Stimulated activated CD4-positive, alpha-beta T cell treated with anti-CD3 and anti-CD28 coated beads, TNF-alpha, amount 100 ng/mL, for 1 hour (primary cell): ENCODE measurements around the gene C4B.
"Not testable (repeated sequence)": the region's sequence is repeated elsewhere in the genome, so short reads cannot be mapped to it uniquely, and the experiment has no call there.

ENCODE experiments used
- DNase-seq, 3 donors: peaks; one replicate each; pipeline ENCODE4 v3.0.0-alpha.2; 2020; ENCODE audit warnings: low read depth in 3 of 3, low spot score in 1 of 3

The C4B gene

DNA sequence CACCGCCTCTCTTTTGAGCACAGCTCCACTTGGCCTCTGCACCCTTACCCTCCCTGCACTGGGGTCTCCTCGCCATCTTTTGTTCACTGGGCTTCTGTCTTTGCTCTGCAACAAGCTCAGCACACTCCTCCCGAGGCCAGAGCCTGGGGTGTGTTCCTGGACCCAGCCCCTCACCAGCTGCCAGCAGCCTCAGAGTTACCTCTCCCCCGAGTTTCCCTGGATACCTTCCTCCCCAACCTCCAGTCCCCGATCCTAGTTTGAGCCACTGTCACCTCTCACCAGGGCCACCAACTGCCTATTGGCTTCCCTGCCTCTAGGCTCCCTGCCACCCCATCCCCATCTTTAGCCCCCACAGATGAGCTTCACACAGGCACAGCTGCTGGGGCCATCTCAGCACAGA lies 36.0 kb downstream of the C4B start:
- no peak for DNase-seq

DNA sequence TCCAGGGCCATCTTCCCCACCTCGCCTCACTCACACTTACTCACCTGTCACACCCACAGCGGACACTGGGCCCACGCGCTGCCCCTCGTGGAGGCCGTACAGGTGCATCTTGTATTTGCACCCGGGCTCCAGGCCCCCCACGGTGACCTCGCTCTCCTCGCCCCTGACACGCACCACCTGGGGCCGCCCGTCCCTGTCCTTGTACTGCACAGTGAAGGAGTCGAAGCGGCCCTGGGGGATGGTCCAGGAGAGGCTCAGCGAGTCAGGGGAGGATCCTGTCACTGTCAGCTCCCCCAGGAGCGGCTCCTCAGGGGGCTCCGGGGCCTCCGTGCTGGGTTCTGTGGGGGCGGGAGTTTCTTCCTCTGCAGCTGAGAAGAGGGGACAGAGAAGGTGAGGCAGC lies 38.0 kb downstream of the C4B start:
- DNase-seq: not testable (repeated sequence)

DNA sequence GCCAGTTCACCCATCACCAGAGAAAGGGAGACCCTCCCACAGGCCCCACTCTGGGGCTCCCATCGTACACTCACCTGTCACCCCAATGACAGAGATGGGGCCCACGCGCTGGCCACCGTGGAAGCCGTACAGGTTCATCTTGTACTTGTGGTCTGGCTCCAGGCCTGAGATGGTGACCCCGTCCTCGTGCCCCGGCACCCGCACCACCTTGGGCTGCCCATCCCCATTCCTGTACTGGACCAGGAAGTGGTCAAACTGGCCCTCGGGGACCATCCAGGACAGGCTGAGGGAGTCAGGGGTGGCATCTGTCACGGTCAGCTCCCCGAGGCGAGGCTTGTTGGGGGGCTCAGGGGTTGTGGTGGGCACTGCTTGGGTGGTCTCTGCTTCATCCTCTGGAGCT lies 38.7 kb downstream of the C4B start:
- not testable (repeated sequence) for DNase-seq

DNA sequence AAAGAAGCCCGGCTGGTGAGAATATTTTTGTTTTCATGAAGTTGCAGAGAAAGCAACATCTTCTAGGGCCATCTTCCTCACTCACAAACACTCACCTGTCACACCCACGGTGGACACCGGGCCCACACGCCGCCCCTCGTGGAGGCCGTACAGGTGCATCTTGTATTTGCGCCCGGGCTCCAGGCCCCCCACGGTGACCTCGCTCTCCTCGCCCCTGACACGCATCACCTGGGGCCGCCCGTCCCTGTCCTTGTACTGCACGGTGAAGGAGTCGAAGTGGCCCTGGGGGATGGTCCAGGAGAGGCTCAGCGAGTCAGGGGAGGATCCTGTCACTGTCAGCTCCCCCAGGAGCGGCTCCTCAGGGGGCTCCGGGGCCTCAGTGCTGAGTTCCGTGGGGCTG lies 41.2 kb downstream of the C4B start:
- not testable (repeated sequence) for DNase-seq

DNA sequence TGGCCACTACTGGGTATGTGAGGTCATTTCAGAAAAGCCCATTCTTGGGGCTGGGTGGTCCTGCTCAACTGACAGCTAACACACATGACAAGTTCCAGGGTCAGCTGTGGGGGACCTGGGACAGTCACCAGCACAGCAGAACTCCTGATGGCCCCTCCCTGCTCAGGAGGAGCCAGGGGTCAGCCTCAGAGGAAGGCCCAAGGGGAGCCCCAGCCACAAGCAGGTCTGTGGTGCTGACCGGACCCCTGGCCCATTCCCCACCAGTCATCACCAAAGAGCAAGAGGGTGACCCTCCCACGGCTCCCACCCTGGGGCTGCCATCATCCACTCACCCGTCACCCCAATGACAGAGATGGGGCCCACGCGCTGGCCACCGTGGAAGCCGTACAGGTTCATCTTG lies 41.7 kb downstream of the C4B start:
- DNase-seq: no peak

DNA sequence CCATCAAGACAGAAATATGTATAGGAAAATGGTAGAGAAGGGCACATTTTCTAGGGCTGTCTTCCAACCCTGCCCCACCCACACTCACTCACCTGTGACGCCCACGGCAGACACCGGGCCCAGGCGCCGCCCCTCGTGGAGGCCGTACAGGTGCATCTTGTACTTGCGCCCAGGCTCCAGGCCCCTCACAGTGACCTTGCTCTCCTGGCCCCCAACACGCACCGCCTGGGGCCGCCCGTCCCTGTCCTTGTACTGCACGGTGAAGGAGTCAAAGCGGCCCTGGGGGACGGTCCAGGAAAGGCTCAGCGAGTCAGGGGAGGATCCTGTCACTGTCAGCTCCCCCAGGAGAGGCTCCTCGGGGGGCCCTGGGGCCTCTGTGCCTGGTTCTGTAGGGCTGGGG lies 43.4 kb downstream of the C4B start:
- DNase-seq: no peak

DNA sequence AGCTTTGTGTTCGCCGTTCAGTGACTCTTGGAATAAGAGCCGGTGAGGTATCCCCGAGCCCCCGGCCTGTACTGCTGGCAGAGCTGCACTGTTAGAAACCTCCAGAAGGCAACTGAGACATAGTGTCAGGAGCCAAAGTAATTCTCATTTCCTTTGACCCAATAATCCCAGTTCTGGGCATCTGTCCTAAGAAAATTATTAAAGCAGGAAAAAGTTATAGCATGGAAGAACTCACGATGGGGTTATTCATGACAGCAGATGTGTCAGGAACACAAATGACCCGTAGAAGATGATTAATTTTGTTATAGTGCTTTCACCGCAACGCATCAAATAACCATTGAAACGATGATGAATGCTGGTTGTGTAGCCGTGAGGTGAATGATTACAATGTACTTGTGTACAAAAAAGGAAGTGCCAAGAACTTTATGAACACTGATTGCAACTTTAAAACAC lies 43.9 kb downstream of the C4B start:
- no peak for DNase-seq

DNA sequence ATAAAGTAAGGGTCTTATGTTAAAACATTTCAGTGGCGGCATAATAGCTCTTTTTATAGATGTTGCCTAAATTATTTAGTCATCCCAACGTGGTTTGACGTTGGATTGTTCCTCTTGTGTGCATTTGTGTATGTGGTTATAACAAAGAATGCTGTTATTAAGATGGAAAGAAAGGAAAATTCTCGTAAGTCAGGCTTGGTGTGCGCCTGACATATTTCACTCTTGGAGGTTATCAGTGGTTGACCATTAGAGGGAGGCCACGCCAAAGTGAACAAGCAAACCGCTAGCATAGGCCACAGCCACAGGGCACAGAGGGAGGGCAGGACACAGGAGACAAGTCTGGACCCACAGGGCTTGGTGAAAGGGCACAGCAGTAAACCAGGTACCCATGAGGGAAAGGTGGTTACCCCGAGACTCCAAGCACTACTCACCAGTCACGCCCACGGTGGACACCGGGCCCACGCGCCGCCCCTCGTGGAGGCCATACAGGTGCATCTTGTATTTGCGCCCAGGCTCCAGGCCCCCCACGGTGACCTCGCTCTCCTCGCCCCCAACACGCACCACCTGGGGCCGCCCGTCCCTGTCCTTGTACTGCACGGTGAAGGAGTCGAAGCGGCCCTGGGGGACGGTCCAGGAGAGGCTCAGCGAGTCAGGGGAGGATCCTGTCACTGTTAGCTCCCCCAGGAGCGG lies 46.5 kb downstream of the C4B start:
- no peak for DNase-seq

DNA sequence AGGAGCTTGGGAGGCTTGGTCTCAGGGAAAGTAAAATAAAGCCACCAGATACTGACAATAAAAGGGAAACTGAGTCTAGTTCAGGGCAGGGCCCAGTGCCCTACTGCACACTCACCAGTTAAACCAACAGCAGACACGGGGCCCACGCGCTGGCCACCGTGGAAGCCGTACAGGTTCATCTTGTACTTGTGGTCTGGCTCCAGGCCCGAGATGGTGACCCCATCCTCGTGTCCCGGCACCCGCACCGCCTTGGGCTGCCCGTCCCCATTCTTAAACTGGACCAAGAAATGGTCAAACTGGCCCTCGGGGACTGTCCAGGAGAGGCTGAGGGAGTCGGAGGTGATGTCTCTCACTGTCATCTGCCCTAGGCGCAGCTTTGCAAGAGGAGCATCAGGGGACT lies 50.1 kb downstream of the C4B start:
- no peak for DNase-seq

DNA sequence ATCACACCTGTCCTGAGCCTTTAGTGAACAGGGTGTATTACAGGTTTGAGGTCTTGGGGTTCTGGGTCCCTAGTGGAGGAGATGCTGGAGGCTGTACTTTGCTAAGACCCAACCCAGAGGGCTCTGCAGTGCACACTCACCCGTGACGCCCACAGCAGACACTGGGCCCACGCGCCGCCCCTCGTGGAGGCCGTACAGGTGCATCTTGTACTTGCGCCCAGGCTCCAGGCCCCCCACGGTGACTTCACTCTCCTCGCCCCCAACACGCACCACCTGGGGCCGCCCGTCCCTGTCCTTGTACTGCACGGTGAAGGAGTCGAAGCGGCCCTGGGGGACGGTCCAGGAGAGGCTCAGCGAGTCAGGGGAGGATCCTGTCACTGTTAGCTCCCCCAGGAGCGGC lies 52.9 kb downstream of the C4B start:
- DNase-seq: not testable (repeated sequence)

DNA sequence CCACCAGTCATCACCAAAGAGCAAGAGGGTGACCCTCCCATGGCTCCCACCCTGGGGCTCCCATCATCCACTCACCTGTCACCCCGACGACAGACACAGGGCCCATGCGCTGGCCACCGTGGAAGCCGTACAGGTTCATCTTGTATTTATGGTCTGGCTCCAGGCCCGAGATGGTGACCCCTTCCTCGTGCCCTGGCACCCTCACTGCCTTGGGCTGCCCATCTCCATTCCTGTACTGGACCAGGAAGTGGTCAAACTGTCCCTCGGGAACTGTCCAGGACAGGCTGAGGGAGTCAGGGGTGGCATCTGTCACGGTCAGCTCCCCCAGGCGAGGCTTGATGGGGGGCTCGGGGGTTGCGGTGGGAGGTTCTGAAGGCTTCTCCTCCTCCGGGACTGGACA lies 53.7 kb downstream of the C4B start:
- DNase-seq: not testable (repeated sequence)

DNA sequence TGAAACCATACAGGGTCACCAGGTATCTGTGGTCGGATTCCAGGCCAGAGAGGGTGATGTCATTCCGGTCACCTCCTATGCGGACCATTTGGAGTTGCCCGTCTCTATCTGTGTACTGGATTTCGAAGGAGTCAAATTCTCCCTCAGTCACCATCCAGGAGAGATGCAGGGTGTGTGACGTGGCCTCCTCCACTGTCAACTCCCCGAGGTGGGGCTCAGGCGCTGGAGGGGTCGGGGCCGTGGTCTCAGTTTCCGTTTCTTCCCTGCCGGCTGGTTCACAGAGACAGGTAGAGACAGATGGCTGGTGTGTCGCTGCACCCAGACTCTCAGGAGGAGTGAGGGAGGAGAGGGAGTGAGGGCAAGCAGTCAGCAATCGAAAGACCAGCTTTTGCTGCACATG lies 54.3 kb downstream of the C4B start:
- no peak for DNase-seq

DNA sequence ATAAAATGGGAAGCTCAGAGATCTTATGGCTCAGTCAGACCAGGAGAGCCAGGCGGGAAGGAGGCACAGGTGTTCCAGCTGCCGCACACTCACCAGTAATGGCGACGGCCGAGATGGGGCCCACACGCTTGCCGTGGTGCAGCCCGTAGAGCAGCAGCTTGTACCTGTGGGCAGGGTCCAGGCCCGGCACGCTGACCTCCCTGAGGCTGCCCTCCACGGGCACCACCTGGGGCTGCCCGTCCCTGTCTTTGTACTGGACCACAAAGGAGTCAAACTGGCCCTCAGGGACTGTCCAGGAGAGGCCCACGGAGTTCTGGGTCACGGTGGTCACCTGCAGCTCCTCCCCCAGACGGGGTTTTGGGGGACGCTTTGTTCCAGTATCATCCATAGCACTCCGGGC lies 54.9 kb downstream of the C4B start:
- DNase-seq: no peak

DNA sequence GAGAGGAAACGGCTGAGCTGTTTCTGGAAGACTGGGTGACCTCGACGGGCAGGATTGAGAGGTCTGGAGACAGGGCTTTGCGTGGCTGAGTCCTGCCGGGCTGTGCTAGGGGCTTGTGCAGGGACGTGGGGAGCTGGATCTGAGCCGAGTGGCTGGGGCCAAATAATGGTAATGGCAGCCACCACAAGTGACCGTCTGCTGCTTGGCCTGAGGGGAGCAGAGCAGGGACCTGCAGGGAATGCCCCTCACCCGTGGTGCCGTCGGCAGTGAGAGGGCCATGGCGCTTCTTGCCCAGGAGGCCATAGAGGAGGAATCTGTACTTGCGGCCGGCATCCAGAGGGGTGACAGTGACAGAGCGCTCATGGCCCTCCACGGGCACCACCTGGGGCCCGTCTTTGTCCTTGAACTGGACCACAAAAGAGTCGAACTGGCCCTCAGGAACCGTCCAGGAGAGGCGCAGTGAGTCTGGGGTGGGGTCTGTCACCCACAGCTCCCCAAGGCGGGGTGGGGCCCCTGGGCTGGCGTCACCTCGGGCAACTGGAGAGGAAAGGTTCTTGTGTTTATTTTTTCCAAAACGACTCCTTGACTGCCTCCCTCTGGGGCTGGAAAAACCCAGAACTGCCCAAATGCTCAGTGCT lies 55.4 kb downstream of the C4B start:
- no peak for DNase-seq

DNA sequence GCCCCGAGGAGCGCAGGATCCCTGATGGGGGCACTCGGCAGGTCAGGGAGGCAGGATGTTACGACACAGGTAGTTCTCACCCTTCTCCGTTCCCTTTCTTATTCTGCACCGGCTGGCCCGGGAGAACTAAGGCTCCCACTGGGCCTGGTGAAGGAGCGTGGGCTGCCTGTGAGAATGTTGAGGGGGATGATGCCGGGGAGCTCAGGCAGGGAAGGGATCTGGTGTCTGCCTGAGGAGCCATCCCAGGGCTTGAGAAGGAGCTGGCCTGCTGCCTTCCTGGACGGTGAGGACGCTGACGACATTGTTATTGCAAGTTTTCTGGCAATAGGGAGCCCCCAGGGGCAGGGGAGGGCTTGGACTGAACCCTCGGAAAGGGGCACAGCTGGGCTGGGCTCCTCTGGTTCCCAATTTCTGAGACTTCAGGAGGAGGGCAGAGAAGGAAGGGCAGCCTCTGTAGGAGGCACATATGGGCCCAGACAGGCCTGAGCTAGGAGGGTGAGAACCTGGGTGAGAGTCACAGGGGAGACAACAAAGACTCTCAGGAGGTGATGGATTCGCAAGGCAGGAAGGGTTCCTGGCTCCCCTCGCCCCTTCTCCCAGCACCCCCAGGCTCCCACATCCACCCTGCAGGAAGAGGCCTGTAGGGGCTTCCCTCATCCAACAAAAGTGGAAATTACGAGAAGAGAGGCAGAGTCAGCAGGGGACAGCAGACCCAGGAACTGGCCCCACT lies 56.4 kb downstream of the C4B start:
- DNase-seq: no peak

DNA sequence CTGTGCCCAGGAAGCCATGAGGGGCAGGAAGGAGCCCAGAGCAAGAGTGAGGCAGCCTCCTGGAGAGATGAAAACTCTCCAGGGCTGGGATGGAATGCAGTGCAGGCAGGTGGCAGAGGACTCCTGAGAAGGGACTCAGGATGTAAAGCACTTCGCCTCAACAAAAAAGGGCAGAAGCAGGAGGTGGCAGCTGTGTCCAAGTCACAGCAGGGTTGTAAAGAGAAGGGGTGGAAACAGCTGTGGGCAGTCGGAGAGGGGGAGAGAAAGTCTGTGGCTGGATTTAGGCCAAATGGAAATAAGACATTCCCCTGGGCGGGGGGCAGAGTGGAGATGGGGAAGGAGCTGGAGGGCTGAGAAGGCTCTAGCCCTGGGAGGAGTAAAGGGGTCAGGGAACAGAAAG lies 58.5 kb downstream of the C4B start:
- DNase-seq: no peak

DNA sequence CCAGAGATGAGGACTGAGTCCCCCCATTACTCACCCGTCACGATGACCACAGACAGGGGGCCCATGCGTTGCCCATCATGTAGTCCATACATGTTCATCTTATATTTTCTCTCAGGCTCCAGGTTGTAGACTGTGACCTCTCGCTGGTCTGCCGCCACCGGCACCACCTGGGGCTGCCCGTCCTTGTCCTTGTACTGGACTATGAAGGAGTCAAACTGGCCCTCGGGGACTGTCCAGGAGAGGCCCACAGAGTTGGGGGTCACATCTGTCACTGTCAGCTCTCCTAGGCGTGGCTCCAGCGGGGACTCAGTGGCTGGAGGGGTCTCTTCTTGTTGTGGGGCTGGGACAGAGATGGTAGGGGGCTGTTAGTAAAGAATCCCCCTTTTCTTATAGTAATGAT lies 59.0 kb downstream of the C4B start:
- DNase-seq: no peak

DNA sequence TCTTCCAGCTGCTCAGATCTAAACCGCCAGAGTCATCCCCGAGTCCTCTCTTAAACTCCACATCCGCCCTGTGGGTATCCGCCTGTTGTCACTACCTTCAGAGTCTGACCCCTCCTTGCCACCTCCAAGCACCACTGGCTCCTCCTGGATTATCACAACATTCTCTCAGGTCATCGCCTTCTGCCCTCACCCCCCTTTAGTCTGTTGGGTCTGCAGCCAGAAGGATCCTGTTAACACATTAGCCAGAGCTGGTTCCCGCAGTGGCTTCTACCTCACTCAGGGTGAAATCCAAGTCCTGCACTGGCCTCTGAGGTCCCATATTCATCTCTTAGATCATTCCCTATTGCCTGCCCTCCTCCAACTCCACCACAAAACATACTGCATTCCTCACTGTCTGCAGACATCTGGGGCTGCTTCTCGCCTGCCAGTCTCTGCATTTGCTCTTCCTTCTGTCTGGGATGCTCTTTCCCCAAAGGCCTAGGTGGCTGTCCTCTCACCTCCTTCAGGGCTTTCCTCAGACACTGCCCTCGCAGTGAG lies 60.5 kb downstream of the C4B start:
- no peak for DNase-seq

DNA sequence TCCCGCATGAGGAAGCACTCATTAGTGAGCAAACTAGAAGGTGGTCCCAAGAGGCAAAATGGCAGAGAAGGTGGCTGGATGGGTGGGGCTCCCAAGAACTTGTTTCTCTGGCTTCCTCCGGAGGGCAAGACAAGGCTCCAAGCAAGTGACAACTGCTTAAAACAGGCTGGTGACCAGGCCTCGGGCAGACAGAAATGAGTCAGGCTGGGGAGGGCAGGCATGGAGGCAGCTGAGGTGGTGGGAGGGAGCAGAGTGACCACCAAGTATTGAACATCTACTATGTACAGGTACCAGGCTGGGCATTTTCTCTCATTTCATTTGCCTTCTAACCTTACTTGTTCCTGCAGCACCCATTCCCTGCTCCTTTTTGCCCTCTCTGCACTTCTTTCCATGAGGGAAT lies 61.2 kb downstream of the C4B start:
- DNase-seq: no peak

DNA sequence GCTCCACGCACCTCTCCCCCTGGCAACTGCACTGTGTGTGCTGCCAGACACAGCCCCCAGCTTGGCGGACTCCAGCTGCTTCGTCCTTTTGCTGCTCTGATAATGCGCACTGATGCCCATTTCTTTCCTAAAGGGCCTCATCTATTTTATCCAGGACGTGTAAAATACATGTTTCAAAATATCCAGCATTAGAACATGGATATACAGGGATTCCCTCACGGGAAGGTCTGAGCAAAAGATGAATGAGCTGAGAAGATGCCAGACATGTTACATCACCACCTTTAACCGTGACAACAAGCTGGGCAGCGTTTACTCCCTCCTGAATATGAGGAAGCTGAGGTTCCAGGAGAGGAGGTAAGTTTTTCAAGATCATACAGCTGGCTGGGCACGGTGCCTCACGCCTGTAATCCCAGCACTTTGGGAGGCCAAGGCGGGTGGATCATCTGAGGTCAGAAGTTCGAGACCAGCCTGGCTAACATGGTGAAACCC lies 61.8 kb downstream of the C4B start:
- DNase-seq: no peak

DNA sequence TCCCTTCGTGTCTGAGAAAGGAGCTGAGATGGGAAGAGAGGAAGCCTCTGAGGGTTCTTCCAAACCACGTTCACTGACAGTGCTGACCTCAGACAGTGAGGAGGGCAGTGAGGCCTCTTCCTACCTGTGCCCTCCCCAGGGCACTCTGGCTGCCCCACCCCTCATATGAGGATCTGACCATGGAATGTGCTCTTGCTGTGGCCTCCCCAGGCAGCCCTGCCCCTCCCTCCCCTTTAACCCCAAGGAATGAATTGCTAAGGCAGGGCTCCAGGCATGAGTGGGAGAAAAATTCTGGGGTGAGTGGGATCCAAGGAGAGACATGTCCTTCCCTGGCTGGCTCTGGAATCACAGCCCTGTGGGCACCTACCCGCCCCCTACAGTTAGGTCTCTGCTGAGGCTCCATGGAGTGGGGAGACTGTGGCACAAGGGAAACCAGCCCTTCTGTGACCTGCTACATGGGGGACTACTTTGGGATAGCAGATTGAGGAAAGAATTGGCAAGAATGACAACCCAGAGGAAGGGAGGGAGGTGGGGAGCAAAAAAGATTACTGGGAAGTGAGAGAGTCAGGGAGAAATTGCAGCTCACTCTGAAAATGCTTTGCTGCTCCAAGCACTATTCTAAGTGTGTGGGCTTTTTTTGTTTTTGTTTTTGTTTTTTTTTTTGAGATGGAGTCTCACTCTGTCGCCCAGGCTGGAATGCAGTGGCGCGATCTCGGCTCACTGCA lies 65.1 kb downstream of the C4B start:
- DNase-seq: no peak
